GM19025 (cell line): ENCODE data around the gene DHDH.

ENCODE experiments used
- ATAC-seq: cut with Tn5 transposase; IDR thresholded peaks from one replicate; pipeline ENCODE4 v1.9.1; 2021; ENCODE audit warnings: mild to moderate bottlenecking, low read depth, moderate library complexity; ENCODE audit not compliant: unreplicated experiment

The DHDH gene

DNA sequence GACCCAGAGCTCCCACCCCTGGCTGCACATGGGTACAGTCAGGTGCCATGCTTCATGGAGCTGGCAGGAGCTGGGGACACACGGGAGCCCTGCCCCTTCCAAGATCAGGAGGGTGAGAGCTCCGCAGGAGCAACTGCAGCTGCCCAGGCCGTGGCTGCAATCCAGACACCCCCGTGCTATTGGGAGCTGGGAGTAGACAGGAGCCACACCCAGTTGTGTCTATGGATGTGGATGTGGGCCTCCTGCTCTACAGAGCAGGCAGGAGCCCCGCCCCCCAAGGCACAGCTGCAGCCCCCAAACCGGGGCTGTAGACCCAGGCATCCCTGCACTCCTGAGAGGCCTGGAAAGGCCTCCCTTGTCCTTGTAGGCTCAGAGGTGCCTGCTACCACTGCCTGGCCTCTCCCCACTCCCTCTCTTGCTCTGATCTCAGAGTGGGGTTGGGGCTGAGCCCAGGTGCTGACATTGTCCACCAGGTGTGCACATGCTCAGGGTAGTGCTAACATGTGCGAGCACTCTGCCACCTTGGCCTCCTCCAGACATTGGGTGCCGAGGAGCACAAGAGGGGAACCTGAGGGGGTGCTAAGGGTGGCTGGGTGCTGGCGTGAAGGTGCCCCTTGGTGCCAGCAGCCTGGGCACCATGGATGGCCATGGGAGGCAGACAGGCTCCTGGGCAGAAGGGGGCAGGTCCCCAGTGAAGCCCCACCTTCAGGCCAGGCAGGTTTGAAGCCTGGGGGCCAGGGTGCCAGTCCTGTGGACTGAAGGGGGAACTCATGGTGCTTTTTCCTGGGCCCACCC is 13.2 kb downstream of the DHDH start:
- ATAC-seq = no peak

DNA sequence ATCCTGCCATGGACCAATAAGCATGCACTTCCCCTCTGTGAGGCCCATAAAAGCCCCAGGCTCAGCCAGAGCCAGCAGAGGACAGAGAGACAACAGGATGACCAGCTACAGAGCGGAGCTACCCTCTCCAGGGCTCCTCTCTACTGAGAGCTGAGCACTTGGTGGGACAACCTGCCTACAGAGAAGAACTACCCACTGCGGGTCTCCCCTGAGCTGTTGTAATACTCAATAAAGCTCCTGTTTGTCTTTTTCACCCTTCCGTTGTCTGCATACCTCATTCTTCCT is 13.7 kb downstream of the DHDH start:
- ATAC-seq = no peak

DNA sequence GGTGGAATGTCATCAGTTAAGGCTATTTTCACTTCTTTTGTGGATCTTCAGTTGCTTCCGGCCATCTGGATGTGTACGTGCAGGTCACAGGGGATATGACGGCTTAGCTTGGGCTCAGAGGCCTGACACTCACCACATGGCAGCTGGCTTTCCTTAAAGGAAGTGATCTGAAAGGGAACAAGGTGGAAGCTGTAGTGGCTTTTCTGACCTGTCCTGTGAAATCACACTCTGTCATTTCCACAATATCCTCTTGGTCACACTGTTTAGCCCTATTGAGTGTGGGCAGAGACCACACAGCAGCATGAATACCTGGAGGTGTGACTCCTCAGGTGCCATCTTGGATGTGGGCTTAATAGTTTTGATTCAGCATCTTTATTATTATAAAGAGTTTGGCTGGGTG is 16.7 kb downstream of the DHDH start:
- no peak for ATAC-seq

DNA sequence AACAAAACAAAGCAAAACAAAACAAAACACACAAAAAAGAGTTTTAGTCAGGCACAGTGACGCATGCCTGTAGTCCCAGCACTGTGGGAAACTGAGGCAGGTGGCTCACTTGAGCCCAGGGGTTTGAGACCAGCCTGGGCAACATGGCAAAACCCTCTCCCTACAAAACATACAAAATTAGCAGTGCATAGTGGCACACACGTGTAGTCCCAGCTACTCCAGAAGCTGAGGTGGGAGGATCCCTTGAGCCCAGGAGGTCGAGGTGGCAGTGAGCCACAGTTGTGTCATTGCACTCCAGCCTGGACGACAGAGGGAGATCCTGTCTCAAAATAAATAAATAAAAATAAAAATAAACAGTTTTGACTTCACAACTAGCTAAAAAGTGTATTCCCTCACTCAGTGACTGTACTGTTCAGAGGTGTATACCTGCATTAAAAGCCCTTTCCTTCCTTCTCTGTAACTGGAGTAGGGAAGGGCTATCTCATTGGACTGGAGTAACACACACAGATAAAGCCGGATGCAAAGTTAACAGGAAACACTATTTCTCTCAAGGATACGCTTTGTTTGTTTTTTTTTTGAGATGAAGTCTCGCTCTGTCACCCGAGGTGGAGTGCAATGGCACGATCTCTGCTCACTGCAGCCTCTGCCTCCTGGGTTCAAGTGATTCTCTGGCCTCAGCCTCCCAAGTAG is 17.5 kb downstream of the DHDH start:
- no peak for ATAC-seq

DNA sequence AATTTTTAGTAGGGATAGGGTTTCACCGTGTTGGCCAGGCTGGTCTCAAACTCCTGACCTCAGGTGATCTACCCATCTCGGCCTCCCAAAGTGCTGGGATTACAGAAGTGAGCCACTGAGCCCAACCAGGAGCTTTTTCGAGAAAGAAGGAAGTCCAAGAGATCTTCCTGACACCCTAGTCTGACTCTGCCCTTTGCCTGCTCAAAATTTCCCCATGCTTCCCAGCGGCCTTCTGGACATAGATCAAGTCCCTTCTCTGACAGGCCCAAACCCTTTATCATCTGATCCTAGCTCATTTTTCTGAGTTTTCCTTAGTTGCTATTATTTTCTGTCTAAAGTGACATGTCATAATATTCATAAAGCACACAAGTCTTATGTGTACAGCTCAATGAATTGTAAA is 19.6 kb downstream of the DHDH start:
- no peak for ATAC-seq

DNA sequence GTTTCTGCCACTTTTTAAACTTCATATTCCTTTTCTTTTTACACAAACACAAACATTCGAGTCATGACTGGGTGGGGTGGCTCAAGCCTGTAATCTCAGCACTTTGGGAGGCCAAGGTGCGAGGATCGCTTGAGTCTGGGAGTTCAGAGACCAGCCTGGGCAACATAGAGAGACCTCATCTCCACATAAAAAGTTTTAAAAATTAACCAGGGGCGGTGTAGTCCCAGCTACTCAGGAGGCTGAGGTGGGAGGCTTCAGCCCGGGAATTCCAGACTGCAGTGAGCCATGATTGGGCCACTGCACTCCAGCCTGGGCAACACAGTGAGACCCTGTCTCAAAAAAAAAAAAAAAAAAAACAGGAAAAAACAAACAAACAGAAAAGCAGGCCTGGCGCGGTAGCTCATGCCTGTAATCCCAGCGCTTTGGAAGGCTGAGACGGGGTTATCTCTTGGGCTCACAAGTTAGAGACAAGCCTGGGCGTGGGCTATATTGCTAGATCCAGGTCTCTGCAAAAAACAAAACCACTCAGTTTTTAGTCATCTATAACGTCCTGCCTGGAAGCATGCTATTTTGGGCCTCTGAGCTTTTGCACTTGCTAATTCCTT is 20.6 kb downstream of the DHDH start:
- ATAC-seq = no peak

DNA sequence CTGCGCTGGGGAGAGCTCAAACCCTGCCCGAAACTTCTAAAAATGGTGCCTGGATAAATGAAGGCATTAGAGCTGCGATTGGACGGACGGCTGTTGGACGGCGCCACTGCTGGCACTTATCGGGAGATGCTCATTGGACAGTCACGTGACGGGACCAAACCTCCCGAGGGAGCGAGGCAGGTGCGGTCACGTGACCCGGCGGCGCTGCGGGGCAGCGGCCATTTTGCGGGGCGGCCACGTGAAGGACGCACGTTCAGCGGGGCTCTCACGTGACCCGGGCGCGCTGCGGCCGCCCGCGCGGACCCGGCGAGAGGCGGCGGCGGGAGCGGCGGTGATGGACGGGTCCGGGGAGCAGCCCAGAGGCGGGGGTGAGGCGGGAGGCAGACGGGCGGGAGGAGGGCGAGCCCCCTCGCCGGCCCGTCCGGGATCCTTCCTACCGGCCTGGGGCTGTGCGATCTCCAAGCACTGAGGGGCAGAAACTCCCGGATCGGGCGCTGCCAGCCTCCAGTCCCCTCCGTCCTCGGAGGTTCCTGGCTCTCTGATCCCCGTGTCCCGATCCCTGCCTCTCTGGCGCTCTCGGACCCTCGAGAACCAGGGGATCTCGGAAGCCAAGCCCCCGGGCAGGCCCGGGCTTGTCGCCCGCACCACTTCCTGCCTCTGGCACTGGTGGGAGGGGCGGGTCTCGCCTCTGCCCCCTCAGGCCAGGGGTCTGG is 21.3 kb downstream of the DHDH start, which contains the start of gene BAX:
Gene BAX (plus strand): TSS at position 281 of the 713 bp plus-strand sequence. CDS start 54 bp downstream, at position 335.
- peak; percentile 90 for ATAC-seq

DNA sequence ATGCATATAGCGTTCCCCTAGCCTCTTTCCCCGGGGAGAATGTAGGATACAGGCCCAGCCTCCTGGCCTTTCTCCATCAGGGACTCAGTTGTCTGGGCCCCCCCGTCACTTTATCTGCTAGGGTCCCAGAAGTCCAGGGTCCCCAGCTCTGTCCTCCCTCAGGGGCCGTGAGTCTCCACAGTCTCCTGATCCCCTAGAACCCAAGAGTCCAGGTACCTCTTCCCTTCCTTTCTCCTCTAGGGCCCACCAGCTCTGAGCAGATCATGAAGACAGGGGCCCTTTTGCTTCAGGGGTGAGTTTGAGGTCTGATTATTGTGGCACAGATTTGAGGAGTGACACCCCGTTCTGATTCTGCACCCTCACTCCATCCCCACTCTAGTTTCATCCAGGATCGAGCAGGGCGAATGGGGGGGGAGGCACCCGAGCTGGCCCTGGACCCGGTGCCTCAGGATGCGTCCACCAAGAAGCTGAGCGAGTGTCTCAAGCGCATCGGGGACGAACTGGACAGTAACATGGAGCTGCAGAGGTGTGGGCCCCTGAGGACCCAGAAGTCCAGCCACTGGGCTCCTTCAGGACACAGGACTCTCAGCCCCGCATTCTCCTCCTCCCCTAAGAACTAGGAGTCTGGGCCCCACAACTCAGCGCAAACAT is 21.9 kb downstream of the DHDH start:
- no peak for ATAC-seq

DNA sequence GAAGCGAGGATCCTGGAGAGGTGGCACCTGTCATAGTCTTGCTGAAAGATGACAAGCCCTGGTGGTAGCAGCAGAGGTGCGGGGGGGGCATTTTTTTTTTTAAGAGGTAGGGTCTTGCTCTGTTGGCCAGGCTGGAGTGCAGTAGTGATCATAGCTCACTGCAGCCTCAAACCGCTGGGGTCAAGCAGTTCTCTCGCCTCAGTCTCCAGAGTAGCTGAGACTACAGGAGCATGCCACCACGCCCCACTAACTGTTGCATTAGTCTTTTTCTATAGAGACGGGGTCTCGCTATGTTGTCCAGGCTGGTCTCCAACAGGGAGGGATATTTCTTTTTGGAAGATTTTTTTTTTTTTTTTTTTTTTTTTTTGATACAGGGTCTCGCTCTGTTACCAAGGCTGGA is 24.5 kb downstream of the DHDH start:
- no peak for ATAC-seq

DNA sequence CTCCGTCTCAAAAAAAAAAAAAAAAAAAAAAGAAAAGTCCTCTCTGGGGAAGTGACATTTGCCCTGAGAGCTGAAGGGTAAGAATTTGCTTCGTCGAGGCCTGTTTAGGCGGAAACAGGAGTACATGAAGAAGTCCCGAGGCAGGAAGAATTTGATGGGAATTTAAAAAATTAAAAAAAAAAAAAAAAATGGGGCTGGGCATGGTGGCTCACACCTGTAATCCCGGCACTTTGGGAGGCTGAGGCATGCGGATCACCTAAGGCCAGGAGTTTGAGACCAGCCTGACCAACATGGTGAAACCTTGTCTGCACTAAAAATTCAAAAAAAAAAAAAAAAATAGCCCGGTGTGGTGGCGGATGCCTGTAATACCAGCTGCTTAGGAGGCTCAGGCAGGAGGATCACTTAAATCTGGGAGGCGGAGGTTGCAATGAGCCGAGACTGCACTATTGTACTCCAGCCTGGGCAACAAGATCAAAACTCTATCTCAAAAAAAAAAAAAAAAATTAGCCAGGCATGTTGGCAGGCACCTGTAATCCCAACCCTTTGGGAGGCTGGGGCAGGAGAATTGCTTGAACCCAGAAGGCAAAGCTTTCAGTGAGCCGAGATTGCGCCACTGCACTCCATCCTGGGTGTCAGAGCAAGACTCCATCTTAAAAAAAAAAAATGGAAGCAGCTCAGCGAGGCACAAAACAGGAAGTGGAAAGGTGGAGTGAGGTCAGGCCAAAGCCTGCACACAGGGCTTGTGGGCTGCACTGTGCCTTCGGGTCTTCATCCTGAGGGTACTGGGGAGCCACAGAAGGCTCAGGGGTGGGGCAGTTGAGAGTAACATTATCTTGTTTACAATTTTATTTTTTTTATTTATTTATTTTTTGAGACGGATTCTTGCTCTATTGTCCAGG is 26.1 kb downstream of the DHDH start:
- no peak for ATAC-seq

DNA sequence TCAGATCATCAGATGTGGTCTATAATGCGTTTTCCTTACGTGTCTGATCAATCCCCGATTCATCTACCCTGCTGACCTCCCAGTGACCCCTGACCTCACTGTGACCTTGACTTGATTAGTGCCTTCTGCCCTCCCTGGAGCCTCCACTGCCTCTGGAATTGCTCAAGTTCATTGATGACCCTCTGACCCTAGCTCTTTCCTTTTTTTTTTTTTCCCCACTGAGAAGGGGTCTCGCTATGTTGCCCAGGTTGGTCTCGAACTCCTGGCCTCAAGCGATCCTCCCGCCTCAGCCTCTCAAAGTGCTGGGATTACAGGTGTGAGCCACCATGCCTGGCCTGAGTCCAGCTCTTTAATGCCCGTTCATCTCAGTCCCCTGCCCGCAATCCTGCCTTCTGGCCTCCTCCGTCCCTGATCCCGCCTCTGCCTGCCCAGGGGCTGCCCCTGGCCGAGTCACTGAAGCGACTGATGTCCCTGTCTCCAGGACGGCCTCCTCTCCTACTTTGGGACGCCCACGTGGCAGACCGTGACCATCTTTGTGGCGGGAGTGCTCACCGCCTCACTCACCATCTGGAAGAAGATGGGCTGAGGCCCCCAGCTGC is 27.7 kb downstream of the DHDH start:
- ATAC-seq = no peak

DNA sequence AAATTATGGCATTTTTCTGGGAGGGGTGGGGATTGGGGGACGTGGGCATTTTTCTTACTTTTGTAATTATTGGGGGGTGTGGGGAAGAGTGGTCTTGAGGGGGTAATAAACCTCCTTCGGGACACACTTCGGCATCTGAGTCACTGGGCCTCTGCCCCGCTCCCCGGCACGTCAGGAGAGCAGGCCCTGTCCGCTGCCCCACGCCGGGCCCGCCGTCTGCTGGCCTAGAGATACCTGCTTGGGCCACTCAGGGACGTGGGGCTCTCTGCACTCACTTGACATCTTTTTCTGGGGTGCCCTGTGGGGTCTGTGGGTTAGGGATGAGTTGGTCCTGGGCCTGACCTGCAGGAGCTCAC is 28.2 kb downstream of the DHDH start:
- no peak for ATAC-seq

DNA sequence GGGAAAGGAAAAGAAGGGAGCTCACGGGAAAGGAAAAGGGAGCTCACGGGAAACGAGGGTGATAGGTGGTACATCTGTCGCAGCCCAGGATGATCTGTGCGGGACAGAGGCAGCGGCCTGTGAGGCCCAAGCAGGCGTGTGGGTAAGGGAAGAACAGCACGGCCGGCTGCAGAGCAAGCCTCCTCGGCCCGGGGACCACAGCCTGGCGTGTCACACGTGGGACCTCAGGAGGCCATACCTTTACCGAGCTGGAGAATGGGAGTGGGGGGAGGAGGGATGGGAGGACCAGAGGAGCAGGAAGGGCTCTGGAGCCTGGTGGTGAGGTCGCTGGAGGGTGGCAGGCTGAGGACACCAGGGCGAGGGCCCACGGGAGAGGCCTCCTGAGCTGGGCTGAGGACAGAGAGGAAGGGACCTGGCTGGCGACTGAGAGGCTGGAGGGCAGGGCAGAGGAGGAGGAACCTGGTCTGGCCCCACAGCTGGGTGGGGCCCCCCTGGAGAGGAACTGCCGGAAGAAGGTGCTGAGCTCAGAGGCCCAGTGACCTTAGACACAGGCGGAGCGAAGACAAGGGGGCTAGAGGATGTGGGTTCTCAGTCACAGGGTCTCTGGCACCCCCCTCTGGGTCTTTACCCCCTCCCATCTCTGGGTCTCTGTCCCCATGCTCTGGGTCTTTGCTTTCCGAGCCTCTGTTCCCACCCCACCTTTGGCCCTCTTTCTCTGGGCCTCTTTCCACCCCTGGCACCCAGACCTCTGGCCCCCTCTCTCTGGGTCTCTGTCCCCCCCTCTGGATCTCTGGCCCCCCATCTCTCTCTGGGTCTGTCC is 28.7 kb downstream of the DHDH start:
- no peak for ATAC-seq

DNA sequence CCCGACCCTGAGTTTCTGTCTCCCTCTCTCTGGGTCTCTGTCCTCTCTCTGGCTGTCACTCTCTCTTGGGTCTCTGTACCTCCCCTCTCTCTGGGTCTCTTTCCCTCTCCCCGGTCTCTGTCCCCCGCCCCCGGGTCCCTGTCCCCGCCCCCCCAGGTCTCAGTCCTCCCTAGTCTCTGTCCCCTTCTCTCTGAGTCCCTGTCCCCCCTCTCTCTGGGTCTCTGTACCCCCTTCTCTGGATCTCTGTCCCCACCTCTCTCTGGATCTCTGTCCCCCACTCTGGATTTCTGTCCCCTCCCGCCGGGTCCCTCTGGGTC is 29.3 kb downstream of the DHDH start:
- ATAC-seq = no peak

DNA sequence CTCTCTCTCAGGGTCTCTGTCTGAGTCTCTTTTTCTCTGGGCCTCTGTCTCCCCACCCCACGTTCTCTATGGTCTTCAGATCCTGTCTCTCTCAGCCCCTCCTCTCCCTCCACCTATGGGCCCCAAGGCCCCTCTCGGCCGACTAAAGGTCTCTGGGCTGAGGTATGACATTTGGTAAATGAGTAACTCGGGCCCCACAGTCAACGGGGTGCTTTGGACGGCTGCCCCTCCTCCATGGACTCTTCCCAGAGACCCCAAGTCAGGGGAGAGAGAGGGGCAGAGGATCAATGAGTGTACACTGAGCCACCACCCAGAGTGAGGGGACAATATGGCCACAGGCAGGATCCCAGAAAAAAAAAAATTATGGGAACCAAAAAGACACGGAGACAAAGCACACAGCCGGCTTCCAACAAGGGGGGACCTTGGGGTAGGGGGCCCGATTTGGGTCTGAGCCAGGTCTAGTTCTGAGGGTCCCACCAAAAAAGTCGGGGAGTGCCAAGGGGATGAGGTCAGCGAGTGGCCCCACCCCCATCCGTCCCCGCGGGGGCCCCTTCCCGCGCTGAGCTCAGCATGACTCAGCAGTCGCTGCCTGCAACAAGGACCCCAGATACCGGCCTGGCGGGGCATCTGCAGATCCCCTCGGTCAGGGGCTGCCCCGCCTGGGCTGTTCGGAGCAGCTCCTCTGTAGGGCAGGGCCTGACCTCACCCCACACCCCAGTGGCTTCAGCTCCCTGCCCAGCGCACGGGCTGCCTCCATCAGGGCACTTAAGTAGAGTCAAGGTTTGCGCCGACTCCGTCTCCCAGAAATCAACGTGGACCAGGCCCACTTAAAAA is 30.1 kb downstream of the DHDH start:
- no peak for ATAC-seq

DNA sequence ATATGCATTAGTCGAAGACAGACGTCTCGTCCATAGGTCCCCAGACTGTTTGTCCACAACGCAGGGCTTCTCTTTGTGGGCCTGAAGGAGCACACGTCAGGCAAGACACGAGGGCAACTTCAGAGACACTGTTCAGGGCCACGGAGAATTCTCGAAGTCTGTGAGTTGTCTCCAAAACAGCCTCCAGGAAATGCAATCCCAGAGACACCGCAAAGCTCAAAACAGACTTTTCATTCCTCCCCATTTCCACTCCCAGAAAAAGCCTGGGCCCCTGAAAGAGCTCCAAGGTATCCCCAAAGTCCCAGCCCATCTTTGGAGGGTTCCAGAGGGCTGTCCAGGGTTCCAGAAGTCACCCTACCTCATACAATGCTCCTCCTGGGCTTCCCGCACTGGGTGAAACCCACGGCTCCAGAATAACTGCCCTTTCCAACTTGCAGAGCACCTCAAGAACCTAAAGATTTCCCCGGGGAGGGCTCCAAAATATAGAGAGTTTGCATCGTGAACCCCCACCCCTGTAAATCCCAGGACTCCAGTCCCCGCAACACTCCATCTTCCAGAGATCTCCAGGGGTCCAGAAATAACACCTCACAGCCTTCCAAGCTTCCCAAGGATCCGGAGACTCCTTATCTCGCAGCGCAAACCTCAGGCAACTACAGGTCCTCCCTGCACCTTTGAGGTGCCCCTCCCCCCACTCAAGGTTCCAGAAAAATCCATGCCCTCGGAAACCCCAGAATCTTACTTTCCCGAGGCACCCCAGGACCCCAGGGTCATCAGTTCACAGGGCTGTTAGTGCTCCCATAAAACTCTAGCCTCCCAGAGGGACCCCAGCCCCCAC is 30.9 kb downstream of the DHDH start:
- ATAC-seq = no peak
